Progenitor cell of endocrine pancreas (in vitro differentiated cells): ENCODE data around the gene RAPGEF1. TPM values are rescaled to one million over a fixed set of nuclear protein-coding genes. Genes with fewer than 3 reads are reported as not detected.

Experiments
- DNase-seq: peaks from one replicate; pipeline ENCODE4 v3.0.0; 2021; ENCODE audit warnings: low spot score; ENCODE audit not compliant: unreplicated experiment
- H3K27ac Mint-ChIP-seq: 2 replicates; pipeline ENCODE4 v1.8.0; 2021; ENCODE audit warnings: mild to moderate bottlenecking, moderate library complexity, mixed read lengths
- H3K27me3 Mint-ChIP-seq: 2 replicates; pipeline ENCODE4 v1.8.0; 2021; ENCODE audit warnings: mixed read lengths
- H3K36me3 Mint-ChIP-seq: 2 replicates; pipeline ENCODE4 v1.8.0; 2022; ENCODE audit warnings: mixed read lengths; ENCODE audit not compliant: insufficient read depth
- H3K4me1 Mint-ChIP-seq: 2 replicates; pipeline ENCODE4 v1.8.0; 2021; ENCODE audit warnings: low read depth, mixed read lengths
- H3K4me3 Mint-ChIP-seq: 2 replicates; pipeline ENCODE4 v1.8.0; 2021; ENCODE audit warnings: low read depth, mild to moderate bottlenecking, moderate library complexity, mixed read lengths
- H3K9me3 Mint-ChIP-seq: 2 replicates; pipeline ENCODE4 v1.8.0; 2021; ENCODE audit warnings: low read depth, mixed read lengths
- total RNA-seq: library from RNA; stranded (reverse); gene quantifications from 2 replicates; pipeline ENCODE4 v1.2.1, GENCODE V29; 2021
- TF ChIP-seq, protein P1 (sequence below): fragments of 200-600 bp; sonication (generic); IDR thresholded peaks from one replicate; pipeline ENCODE4 v1.5.0; 2021; ENCODE audit warnings: antibody characterized with exemption, mild to moderate bottlenecking; ENCODE audit not compliant: unreplicated experiment

The RAPGEF1 gene
- total RNA-seq, 1 donor from 2014 or later: 57.3 TPM

DNA sequence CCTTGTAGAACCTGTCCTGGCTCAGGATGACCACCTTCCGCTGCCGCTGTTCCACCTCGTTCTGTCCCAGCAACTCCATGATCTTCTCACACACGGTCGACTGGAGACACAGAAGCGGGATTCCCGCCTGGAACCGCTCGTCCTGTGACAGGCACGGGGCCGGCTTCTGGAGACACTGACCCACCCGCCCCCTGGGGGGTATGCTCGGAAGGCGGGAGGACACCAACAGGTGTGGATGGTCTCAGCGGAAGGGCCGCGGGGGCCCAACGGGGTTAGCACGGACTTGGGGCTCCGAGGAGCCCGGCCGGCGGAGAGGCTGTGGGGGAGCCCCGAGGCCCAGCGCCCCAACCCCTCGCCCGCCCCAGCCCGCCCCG is 209.3 kb downstream of the RAPGEF1 start:
- TF ChIP-seq, protein P1, sequence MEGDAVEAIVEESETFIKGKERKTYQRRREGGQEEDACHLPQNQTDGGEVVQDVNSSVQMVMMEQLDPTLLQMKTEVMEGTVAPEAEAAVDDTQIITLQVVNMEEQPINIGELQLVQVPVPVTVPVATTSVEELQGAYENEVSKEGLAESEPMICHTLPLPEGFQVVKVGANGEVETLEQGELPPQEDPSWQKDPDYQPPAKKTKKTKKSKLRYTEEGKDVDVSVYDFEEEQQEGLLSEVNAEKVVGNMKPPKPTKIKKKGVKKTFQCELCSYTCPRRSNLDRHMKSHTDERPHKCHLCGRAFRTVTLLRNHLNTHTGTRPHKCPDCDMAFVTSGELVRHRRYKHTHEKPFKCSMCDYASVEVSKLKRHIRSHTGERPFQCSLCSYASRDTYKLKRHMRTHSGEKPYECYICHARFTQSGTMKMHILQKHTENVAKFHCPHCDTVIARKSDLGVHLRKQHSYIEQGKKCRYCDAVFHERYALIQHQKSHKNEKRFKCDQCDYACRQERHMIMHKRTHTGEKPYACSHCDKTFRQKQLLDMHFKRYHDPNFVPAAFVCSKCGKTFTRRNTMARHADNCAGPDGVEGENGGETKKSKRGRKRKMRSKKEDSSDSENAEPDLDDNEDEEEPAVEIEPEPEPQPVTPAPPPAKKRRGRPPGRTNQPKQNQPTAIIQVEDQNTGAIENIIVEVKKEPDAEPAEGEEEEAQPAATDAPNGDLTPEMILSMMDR: peak; percentile 24
- H3K9me3 Mint-ChIP-seq: no peaks in the 10 kb centered on the region
- H3K27ac Mint-ChIP-seq: no peak overlapping the region
- H3K4me3 Mint-ChIP-seq: peak overlapping the region; percentile 82
- peaks cover 18% of the 10 kb centered on the region for H3K4me1 Mint-ChIP-seq
- H3K36me3 Mint-ChIP-seq: peaks cover 4% of the 10 kb centered on the region
- no peaks in the 10 kb centered on the region for H3K27me3 Mint-ChIP-seq
- DNase-seq: peak; percentile 30

DNA sequence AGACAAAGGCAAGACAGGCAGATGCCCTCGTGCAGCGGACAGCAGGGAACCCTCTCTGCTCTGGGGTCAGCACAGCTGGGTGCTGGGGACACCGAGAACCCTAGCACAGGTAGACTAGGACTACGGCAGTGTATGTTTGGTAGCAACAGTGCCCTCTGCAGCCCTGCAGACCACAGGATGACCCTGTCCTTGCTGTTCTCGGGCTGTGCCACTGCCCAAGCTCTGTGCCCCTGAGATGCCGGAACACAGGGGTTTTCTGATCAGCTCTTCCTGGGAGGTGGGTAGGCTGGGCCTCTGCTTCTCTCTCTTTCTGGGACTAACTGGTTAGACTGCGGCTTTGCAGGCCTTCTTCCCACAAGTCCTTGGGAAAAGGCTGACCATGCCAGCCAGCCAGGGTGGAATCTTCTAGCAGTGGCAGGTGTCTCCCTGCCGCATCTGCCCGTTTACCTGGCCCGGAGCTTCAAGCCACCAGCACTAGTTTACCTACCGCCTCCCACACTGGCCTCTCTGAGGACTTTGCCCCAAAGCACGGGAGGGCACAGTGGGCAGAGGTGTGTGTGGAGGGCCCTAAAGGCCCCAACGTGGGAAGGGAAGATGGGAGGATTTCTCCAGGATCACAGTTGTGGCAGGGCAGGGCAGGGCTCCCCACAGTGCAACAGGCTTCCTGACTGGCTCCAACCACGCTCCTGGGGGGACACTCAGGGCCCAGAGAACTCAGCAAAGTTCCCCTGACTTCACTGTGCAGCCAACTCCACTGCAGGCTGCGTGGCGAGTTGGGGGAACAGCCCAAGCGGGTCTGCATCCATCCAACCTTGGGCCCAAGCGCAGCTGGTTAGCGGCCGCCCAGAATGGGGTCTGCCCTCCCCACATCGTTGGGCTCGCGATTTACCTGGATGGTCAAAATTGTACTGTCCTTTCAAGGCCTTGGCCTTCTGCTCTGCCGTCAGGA is 210.0 kb downstream of the RAPGEF1 start:
- Mint-ChIP-seq H3K4me3 (peak overlapping the region; percentile 82), H3K4me1 (peaks cover 17% of the 10 kb centered on the region), H3K27ac (peak overlapping the region; percentile 86), H3K36me3 (peaks cover 6% of the 10 kb centered on the region), H3K9me3 (no peaks in the 10 kb centered on the region), H3K27me3 (no peaks in the 10 kb centered on the region)
- TF ChIP-seq, protein P1: no peak
- no peak for DNase-seq

DNA sequence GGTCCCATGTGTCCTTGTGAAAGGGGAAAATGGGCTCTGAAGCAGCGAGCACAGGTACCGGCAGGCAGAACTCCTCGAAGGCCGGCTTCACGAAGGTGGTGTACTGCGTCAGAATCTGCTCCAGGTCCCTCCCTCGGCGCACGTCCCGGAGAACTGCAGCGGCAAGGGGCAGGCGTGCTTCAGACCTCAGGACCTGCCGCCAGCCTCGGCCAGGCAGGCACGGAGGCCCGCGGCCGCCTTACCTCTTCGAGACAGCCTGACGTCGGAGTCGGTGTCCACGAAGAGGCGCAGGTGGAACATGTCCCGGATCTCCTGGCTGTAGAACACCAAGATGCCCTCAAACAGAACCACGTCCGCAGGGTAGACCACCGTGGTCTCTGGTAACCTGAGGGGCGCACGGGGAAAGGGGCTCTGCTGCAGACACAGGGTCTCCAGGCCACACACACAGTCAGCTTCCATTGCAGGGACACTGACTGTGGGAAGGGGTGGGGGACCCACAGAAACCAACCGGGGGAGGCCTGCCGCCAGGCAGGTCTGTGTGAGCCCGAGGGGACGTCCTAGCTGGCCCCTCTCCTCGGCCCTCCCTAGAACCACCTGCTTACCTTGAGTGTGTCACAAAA is 210.9 kb downstream of the RAPGEF1 start:
- Mint-ChIP-seq H3K4me1 (peaks cover 10% of the 10 kb centered on the region), H3K27me3 (no peaks in the 10 kb centered on the region), H3K36me3 (peaks cover 6% of the 10 kb centered on the region), H3K4me3 (peak overlapping the region; percentile 52), H3K9me3 (no peaks in the 10 kb centered on the region), H3K27ac (no peak overlapping the region)
- TF ChIP-seq, protein P1: no peak
- DNase-seq: no peak

DNA sequence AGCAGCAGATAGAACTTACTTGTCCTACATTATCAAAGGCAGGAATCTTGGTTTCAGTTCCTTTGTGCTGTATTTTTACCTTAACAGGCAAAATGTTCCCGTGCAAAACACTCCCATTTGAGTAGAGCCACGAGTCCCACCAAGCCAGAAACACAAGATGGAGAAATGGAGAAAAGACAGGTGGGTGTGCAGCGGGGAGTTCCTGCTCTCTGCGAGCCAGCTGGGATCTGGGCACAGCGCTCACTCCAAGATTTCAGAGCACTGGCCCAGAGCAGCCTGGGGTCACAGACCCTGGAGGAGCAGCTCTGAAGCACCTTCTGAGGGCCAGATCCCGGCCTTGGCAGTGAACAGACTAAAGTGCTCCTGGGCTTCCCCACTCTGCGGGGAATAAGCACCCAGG is 211.7 kb downstream of the RAPGEF1 start:
- H3K36me3 Mint-ChIP-seq: peaks cover 6% of the 10 kb centered on the region
- H3K4me3 Mint-ChIP-seq: peak overlapping the region; percentile 52
- H3K9me3 Mint-ChIP-seq: no peaks in the 10 kb centered on the region
- TF ChIP-seq, protein P1: no peak
- no peaks in the 10 kb centered on the region for H3K27me3 Mint-ChIP-seq
- no peak for DNase-seq
- peaks cover 10% of the 10 kb centered on the region for H3K4me1 Mint-ChIP-seq
- no peak overlapping the region for H3K27ac Mint-ChIP-seq

Other genes with a start within 250 kb of the RAPGEF1 start
- 61.0 and 64.3 TPM in 2 replicates for gene POMT1, start 237.2 kb downstream of the RAPGEF1 start, total RNA-seq
- gene UCK1, start 208.8 kb downstream of the RAPGEF1 start, total RNA-seq: 32.4 and 32.8 TPM in 2 replicates
- 6.7 and 7.1 TPM in 2 replicates for gene PRRT1B, start 194.6 kb downstream of the RAPGEF1 start, total RNA-seq